GM21381 (cell line): ENCODE measurements around the gene SEBOX.

Experiments used
- ATAC-seq: cut with Tn5 transposase; IDR thresholded peaks from one replicate; pipeline ENCODE4 v1.9.1; 2021; ENCODE audit warnings: mild to moderate bottlenecking, moderate library complexity; ENCODE audit not compliant: unreplicated experiment

The SEBOX gene

DNA sequence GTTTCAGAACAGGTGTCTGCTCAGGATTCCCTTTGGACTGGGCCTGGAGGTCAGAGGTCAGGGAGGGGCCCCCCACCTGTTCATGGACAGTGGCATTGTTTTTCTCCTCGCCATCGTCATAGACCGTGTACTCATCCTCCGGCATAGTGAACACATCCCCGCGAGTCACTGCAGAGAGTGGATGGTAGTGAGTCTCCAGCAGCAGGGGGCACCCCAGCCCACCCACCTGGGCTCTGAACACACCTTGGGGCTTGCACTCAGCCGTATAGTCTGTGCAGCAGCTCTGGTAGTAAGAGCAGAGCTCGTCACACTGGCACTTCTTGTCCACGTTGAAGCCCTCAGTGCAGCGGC is 4.7 kb upstream of the SEBOX start:
- no peak for ATAC-seq

DNA sequence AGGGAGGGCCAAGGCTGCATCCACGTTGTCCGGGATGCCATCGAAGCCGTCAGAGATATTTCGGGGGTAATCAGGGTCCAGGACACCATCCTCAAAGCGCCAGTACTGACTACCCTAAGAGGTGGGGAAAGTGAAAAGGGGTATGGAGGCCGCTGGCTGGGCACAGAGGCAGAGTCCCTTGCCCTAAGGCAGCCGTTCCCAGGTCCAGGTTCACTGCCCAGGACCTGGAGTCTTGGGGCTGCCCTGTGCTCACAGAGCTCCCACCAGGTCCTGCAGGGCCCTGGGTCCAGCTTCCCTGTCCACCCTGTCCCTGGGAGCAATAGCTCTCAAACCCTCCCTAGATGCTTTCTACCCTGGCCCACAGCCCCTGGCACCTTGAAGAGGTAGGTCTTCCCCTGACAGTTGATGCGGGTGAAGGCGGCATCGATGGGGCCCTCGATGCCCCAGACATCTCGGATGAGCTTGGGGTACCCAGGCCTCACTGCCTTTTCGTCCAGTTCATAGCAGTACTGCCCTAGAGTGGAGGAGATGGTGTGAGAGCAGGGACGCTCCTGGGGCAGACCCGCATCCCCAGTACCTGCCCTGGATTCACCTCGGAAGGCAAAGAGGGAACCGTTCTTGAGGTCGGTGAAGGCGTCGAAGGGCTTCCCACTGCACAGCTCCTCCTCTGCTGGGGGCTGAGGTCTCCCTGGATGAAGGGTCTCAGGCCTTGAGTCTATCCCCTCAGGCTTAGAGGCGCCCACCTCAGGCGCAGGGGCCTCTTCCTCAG is 4.1 kb upstream of the SEBOX start:
- no peak for ATAC-seq

DNA sequence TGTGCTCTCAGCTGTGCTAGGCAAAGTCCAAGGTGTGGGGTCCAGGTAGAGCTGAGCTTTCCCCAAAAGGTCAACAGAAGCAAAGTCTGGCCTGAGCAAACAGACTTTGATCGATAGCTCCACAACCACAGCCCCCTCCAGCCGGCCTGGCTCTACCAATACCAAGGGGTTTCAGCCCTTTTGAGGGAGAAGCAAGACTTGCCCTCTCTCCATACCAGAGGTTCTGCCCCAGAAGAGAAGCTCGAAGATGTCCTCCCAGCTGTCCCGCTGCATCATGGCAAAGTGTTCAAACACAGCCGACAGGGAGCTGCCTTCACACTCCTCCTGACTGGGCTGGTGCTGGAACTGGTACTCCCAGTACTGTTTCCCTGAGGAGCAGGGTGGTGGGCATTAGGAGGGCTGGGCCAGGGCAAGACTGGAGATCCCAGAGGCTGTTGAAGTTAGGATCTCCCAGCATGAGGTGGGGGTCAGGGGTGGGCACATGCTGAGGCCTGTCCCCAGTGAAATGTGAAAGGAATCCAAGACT is 3.4 kb upstream of the SEBOX start:
- no peak for ATAC-seq

DNA sequence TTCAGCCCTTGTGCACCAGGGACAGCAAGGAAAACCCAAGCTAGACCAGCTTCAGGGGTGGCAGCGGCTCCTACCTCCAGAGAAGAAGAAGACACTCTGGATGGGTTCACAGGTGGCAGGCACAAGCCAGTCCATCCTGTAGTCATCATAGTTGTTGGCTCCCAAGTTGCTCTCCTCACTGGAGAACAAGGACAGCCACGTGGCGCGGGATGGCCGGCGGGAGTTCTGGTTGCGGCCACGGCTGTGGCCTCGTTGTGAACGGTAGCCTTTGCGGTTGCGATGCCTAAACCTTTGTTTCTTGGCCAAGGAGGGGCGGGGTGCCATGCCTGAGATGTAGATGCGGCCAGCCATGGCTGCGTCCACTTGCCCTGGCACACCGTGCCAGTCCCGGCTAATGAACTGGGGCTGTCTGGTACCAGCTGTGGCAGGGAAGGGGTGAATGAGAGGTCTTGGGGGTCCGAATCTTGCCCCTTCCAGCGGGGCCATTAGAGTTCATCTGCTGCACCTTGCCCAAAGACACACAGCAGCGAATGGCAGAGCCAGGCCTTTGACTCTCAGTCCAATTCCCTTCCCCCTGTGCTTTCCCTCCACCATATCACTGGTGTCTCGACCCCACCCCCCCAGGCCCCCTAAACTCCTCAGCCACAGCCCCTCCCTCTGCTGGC is 2.8 kb upstream of the SEBOX start:
- ATAC-seq, result no peak

DNA sequence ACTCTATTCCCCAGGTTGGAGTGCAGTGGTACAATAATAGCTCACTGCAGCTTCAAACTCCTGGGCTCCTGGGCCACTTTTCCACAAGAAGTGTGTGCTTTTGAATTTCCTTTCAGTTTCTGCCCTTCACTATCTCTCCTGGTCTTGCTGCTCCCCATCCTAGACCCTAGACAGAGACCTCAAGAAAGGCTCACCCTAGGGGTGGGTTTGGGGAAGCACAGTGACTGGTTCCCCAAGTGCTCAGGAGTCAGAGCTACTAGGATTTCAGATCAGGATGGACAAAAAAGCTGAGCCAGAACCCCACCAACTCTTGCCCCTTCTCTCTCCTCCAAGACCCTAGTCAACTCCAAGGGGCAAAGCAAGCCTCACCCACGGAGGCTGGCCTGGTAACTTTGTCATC is 1.6 kb upstream of the SEBOX start:
- no peak for ATAC-seq

DNA sequence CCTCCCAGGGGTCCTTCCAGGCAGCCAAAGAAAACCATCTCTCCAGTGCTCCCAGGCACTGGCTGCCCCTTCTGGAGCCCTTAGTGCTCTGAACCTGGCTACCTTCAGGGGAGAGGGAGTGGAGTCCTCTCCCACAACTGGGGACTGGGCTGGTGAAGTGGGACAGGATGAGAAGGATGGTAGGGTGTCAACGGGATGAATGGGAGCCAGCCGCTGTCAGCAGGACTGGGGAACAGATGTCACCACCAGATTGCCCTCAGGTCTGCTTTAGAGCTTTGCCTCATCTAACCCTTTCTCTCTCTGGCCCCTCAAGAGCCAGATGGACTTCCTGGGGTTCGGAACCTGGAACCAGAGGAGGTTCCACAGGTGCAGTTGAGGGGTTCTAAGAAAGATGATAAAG is 488 bp upstream of the SEBOX start:
- no peak for ATAC-seq

DNA sequence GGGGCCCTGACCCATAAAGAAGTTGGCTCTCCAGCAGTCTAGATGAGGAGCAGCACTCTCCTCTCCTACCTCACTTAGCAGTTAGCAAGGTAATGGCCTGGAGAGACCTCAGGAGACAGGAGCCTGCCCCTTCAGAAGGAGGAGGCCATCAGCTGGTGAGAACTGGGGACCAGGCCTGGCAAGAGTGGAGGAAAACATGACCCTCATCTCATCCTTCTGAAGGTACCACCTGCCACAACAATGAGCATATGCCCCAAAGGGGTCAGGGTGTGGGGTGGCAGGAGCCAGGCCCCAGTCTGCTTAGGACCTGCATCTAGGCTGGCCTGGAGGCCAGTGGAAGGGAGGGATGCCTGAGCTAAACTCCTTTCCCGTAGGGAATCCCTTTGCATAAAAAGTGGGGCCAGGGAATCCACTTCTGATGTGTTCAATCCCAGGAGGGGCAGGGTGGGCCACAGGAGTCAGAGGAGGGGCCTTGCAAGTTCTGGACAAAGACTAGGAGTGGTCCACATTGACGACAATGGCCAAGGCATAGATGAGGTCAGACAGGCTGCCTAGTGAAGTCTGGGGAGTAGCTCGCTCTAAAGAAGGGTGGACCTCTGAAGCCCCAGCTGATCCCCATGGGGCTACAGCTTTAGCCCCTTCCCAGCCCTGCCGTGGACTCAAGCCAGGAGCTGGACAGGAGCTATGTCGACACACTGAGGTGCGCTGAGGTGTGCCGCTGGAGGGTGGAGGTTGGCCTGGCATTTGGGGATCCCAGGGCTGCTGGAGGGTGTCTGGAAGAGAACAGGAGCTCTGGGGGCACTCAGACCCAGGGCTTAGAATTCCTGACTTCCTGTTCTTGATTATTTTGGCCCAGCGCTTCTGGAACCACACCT is 986 bp downstream of the SEBOX start:
- no peak for ATAC-seq

DNA sequence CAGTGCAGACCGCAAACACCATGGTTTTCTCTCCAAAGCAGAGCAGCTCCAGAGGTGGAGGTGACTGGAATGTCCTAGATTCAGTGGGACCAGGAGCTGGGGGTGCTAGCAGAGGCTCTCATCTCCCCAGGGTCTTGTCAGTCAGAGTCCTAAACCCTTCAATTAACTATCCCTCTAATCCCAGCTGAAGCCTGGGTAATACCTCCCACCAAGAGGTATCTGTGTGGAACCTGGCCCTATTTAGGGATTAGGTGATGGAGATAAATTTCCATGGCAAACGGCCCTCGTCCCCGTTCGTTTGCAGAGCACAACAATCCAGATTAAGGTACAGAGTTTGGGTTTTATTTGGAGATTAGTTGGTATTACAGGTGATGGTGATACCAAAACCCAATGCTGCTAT is 1.8 kb downstream of the SEBOX start:
- ATAC-seq, result no peak

DNA sequence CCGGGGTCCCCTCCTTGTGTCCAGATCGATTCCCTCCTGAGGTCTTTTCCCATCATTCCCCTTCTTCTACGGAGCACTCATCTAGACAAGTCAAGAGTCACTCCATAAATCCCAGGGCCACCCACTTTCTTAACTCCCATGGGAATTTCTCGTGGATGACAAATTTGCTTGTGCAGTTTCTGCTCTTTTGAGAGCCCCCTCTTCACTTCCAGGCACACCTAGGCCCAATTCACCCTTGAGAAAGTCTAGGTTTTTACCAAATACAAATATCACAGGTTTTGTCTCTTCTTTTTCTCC is 7.2 kb downstream of the SEBOX start:
- ATAC-seq, result no peak

DNA sequence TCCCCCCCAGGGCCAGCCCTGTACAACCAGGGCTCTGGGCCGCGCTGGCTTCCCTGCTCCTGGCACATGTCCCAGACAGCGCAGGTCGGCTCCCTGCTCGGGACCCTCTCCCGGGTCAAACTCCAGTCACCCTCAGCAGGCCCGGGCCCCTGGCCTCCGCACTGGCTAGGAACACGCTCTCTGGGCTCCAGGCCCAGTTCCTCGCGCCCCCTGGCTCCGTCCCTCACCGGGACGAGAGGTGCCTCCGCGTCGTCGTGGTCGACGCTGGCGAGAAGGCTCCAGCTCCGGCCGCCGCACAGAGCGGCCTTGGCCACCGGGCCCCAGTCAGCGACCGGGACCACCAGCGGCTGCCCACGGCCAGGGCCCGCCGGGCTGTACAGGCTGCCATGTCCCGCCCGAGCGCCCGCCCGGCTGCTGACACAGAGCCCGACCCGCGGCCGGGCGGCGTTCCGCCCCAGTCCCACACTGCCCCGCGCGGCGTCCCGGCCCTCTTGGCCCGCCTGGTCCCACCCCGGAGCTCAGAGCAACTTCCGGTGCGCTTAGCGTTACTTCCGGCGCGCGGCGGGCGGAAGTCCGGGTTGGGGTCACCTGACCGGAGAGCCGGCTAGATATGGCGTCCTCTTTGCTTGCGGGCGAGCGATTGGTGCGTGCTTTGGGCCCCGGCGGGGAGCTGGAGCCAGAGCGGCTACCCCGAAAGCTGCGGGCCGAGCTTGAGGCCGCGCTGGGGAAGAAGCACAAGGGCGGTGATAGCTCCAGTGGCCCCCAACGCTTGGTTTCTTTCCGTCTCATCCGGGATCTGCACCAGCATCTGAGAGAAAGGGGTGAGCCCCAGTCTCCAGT is 7.7 kb downstream of the SEBOX start, which contains the start of gene POLDIP2:
TSS of gene POLDIP2 (minus strand) at position 467 of the 840 bp plus-strand sequence. CDS start at position 388, 79 bp downstream.
- peak; percentile 97 for ATAC-seq

DNA sequence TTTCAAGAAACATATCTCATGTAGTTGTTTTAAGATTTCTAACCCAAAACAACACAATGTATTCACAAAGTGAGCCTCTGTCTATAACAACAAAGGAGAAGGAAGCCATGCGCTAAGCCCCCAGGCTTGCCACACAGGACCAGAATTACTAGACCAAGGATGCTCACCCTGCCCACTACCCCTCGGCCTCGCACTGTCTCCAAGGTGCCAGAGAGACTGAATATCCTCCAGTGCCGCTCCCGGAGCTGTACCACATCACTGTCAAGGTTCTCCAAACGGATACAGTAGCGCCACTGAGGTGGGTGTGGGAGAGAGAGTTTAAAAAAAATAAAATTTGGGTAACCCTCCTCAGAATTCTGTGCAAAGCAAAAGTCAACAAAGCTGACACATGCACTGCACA is 14.7 kb downstream of the SEBOX start:
- no peak for ATAC-seq

DNA sequence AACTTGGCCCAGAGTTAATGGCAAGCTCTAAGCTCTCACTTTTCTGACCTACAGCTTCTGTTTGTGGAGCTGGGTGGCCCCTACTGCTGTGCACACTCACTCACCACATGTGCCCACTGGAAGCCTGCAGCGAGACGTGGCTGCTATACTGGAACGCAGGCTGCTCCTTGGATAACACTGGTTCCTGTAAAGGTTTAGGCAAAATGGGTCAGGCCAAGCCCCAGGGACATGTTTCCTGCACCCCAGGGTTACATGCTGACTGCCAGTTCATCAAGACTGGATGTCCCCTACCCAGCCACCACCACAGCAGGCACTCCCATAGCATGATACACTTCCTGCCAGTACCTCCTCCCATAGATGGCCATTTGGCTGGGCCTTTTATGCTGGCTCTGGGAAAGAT is 16.0 kb downstream of the SEBOX start:
- no peak for ATAC-seq

DNA sequence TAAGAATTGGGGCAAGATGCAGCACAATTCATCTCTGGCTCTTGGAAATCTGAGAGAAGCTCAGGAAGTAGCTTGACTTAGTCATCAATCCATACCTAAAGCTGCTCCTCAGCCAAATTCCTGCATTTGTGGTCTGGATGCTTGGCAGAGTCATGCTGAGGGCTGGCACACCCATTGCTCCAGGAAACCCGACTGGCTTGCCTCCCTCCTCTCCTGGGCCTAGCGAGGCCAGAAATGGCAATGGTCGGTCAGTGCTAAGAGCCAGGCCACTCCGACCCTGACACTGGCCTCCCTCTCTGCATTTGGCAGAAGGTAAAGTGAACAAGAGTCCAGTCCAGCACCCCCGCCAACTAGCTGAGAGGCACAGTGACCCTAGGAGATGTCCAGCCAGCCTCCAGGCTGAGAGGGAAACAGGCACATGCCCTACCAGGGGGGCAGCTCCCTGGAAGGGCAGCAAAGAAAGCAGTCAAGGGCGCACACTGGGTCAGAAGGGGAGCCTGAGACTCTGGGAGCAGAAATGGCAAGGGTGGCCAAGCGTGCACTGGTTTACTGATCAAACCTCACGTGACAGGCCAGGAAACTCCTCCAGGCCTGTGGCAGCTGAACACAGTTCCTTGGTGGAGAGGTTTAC is 17.6 kb downstream of the SEBOX start:
- ATAC-seq, result no peak

DNA sequence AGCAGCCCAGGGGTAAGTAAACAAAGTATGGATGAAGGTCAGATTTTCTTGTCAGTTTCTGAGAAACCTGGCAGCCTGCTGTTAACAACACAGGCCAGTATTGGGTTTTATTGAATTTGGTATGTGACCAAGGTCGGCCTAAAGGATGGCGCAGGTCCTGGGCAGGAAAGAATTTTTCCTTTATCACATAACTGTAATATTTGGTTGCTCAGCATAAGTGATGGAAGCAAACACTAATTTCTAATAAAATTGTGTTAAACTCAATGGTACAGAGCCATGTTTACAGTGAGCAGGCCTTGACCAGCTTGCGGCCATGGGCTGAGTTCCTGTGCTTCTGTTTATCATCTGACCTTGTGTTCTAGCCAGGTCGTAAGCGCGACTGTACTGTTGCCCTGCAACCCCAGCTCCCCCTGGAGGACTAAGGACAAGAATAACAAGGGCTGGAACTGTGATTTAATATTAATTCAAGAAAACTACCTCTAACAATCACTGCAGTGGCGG is 18.2 kb downstream of the SEBOX start:
- no peak for ATAC-seq

DNA sequence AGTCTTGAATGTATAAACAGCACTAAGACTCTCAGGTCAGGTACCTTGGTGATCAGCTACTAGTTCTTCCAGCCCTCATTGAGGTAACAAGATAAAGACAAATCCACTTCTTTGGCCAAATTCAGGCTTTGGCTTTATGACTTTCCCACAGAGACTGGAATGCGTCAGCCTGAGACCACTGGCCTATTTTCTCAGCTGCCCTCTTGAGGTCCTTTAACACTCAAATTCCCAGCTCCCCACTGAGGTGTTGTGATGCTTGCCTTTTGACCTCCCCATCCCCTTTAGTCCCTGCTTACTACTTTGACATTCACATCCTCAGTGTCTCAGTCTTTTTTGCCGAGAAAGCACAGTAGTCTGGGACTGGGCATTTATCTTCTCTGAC is 18.8 kb downstream of the SEBOX start:
- ATAC-seq, result no peak

DNA sequence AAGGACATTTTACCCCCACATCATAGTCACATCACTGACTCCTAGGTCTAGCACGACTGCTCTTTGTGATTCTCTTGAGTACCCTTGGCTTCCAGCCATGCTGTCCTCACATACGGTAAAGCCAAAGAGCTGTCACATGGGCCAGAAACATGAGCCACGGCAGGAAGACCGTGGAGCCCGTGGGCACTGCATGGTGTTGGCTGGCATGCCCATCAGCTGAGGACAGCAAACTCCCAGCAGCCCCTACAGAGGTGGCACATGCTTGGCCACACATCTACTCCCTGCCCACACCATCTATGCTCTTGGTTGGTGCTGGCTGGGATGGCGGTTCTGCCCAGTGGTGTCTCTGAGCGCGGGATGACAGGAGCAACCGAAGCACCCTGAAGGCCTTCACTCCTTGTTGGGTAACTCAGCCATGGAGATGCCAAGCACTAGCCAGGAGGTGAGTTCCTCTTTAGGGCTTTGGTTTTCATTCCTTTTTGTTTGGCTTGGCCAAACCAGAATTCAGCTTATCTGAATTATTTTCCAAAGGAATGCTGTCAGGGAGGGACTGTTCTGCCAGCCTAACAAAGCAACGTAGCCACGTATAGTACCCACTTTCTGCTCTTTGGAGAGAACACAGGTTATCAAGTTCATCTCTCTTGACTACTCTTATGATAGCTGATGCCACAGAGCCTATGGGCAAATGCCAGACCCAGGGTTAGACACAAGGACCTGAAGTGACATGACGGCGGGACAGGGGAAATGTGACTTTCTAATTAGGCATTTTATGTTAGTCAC is 19.4 kb downstream of the SEBOX start:
- no peak for ATAC-seq

DNA sequence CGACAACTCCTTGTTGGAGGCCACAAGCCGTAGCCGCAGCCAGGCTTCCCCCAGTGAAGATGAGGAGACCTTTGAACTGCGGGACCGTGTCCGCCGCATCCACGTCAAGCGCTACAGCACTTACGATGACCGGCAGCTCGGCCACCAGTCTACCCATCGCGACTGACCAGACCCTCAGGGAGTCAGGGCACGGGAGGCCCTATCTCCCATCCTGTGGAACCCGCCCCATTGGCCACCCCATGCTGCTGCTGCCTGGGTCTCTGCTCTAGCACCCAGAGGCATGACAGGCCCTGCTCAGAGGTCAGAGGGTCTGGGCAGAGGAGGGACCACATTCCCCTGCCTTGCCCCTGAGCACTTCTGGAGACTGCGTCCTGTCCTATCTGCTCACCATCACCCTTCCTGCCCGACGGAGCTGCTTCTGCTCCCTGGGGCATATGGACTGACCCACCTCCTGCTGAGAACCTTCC is 20.5 kb downstream of the SEBOX start:
- no peak for ATAC-seq

DNA sequence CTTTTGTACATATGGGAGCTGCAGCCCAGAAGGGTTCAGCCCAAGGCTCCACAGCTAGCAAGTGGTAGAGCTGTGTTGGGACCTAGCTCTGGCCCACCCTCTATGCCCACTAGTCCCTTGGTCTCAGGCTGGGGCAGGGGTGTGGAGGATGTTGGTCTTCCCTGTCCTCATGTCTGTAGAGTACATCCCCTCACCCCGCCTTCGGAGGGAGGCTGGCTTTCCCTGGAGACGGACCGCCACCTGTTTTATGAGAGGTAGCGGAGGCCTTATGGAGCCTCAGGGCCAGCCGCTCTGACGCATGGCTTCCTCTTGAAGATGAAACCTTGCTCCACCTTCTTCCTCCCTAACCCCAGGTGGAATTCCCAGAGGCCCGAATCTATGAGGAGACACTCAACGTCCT is 21.0 kb downstream of the SEBOX start:
- ATAC-seq, result no peak

DNA sequence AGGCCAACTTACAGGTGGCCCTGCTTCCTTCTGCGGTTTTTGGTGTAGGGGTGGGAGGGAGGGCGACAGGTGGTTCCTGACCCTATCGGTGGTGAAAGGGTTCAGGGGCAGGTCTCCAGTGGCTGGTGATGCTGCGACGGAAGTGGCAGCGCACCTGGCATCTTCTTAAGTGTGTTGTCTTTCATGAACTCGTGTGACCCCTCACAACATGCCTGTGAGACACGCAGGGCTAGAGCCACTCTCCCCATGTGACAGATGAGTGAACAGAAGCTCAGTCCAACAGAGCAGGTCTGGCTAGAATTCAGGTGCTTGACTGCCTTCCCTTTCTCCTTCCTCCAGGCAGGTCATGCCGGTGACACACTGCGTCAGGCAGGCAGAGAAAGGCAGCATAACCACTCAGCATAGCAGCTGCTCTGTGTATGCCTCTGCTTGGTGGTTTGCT is 21.5 kb downstream of the SEBOX start:
- no peak for ATAC-seq
